Urothelium cell line (cell line): Measurements from ENCODE around the gene ATP9B.
"Not testable (repeated sequence)": the region's sequence is repeated elsewhere in the genome, so short reads cannot be mapped to it uniquely, and the experiment has no call there.

Experiments used
- DNase-seq: peaks from one replicate; pipeline ENCODE4 v3.0.0; 2011; ENCODE audit warnings: low spot score, mixed read lengths
- FAIRE-seq: peaks from 2 replicates; lab custom pipeline; 2011; peaks lifted over from hg19 to GRCh38; lab: Jason Lieb, UNC

ATP9B gene

GRCh38 chr18:79320216-79320850 lies 251.1 kb downstream of the ATP9B start:
- FAIRE-seq (no peak), DNase-seq (no peak)

- no peak for FAIRE-seq
- DNase-seq, result no peak
Observed at GRCh38 chr18:79321625-79322405, 252.6 kb downstream of the ATP9B start.

GRCh38 chr18:79322441-79322840 lies 253.2 kb downstream of the ATP9B start:
- DNase-seq, result no peak
- FAIRE-seq, result no peak

GRCh38 chr18:79323471-79323870 lies 254.3 kb downstream of the ATP9B start:
- DNase-seq (no peak), FAIRE-seq (no peak)

- no peak for DNase-seq
- no peak for FAIRE-seq
Observed at GRCh38 chr18:79326413-79327198, 257.4 kb downstream of the ATP9B start.

GRCh38 chr18:79327199-79327721 lies 258.1 kb downstream of the ATP9B start:
- FAIRE-seq (no peak), DNase-seq (no peak)

GRCh38 chr18:79327915-79328314 lies 258.7 kb downstream of the ATP9B start:
- not testable (repeated sequence) for FAIRE-seq, DNase-seq

GRCh38 chr18:79328887-79329286 lies 259.7 kb downstream of the ATP9B start:
- no peak for DNase-seq

GRCh38 chr18:79329786-79330185 lies 260.6 kb downstream of the ATP9B start:
- FAIRE-seq (no peak), DNase-seq (no peak)

More at GRCh38 chr18:79328887-79329286, 259.7 kb downstream of the ATP9B start:
- FAIRE-seq, result no peak

GRCh38 chr18:79332646-79333045 lies 263.5 kb downstream of the ATP9B start:
- DNase-seq (no peak), FAIRE-seq (no peak)

- no peak for DNase-seq
- no peak for FAIRE-seq
Observed at GRCh38 chr18:79333046-79333445, 263.9 kb downstream of the ATP9B start.

- DNase-seq, result no peak
- no peak for FAIRE-seq
Observed at GRCh38 chr18:79334496-79335233, 265.5 kb downstream of the ATP9B start.

GRCh38 chr18:79335833-79336360 lies 266.7 kb downstream of the ATP9B start:
- DNase-seq (no peak), FAIRE-seq (no peak)

GRCh38 chr18:79336556-79337142 lies 267.5 kb downstream of the ATP9B start:
- no peak for FAIRE-seq
- DNase-seq, result no peak

- DNase-seq (no peak), FAIRE-seq (no peak)
Observed at GRCh38 chr18:79337184-79337583, 268.0 kb downstream of the ATP9B start.

GRCh38 chr18:79337620-79338019 lies 268.4 kb downstream of the ATP9B start:
- no peak for FAIRE-seq
- DNase-seq, result no peak

GRCh38 chr18:79339094-79339908 lies 270.1 kb downstream of the ATP9B start:
- FAIRE-seq (peak; percentile 81), DNase-seq (no peak)

- FAIRE-seq (no peak), DNase-seq (no peak)
Observed at GRCh38 chr18:79343567-79344207, 274.5 kb downstream of the ATP9B start.

GRCh38 chr18:79344208-79344581 lies 275.0 kb downstream of the ATP9B start:
- DNase-seq (no peak), FAIRE-seq (no peak)
